ENCODE measurements around the gene ASB10.

Gene ASB10

DNA sequence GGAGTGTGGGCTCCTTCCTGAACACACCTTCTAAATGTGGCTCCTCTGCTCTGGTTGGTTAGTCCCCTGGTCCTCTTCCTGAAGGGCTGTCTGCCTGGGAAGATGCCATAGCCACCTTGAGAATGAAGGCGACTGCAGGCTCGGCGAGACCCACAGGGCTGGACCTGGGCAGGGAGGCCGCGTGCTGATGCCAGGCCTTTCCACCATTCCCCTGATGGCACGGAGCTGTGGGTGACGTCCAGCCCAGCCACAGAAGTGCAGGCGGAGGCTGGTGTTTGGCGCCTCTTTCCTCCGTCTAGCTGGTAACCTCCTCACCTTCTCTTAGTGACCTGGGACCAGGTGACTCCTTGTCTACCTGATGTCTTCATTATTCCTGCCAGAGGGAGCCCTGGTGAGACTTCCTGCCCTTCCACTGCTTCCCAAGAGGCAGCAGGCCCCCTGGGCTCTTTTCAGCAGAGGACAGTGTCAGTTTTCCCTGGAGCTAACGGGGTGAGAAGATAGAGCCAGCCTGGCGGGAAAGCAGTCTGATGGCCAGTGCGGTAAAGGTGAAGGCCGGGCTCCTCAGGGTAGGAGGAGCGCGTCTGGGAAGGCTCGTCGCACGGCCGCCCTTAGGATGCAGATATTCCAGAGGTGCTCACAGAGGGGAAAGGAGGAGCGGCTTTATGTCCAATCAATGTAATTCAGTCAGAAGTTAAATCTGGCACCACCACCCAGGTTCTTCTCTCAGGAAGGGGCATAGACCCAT, 54.4 kb downstream of the ASB10 start:
- H3K4me3 ChIP-seq (ENCODE audit: low read depth, low read length): no peak overlapping the region
- TF ChIP-seq, protein P1, sequence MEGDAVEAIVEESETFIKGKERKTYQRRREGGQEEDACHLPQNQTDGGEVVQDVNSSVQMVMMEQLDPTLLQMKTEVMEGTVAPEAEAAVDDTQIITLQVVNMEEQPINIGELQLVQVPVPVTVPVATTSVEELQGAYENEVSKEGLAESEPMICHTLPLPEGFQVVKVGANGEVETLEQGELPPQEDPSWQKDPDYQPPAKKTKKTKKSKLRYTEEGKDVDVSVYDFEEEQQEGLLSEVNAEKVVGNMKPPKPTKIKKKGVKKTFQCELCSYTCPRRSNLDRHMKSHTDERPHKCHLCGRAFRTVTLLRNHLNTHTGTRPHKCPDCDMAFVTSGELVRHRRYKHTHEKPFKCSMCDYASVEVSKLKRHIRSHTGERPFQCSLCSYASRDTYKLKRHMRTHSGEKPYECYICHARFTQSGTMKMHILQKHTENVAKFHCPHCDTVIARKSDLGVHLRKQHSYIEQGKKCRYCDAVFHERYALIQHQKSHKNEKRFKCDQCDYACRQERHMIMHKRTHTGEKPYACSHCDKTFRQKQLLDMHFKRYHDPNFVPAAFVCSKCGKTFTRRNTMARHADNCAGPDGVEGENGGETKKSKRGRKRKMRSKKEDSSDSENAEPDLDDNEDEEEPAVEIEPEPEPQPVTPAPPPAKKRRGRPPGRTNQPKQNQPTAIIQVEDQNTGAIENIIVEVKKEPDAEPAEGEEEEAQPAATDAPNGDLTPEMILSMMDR (IDR thresholded peaks at IDR 0.05; ENCODE audit: borderline replicate concordance, insufficient read depth, low read depth, low read length): no peak

DNA sequence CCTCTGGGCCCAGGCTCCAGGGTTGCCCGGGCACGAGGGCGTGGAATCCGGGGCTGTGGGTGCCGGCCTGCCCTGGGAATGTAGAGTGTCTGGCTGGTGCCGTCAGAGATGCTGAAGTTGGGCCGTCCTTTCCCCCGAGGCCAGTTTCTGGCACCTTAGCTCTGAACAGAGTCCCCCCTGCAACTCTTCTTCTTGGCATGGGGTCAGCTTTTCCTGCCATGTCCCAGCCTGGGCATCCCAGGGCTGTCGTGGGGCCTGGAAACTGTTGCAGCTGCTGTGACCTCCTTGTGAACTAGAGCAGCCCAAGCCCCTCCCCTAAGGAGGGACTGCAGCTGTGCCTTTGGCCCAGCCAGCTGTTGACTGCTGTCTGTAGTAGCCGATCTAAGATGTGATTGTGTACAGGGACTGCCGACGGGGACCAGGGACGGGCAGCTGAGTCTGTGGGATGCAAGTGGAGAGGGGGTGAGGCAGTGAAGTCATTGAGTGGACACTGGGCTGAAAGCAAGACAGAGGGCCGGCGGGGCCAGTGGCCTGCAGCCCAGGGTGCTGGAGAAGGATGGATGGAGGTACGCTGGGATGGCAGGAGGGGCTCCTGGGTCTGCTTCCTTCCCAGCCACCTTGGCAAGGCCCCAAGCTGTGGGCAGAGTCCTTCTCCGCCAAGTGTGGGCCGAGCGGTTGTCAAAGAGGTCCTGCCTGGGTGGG, 55.3 kb downstream of the ASB10 start:
- H3K4me3 ChIP-seq (ENCODE audit: low read depth, low read length): no peak overlapping the region
- TF ChIP-seq, protein P1 (IDR thresholded peaks at IDR 0.05; ENCODE audit: borderline replicate concordance, insufficient read depth, low read depth, low read length): no peak

DNA sequence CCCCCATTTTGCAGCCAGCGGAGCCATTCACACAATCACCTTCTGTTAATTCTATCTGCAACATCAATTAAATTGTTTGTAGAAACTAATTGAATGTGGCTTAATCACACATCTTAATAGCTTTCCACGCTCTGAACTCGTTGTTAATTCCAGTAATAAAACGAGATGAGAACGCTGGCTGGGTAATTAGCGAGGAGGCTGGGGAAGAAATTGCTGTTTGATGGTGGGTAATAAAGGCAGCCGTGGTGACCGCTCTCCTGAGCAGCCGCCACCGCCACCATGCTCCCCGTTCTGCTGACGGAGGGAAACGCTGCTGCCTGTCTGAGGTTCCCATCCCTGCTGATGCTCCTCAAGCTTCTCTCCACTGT, 55.8 kb downstream of the ASB10 start:
- no peak overlapping the region for H3K4me3 ChIP-seq (ENCODE audit: low read depth, low read length)
- TF ChIP-seq, protein P1 (IDR thresholded peaks at IDR 0.05; ENCODE audit: borderline replicate concordance, insufficient read depth, low read depth, low read length): no peak

DNA sequence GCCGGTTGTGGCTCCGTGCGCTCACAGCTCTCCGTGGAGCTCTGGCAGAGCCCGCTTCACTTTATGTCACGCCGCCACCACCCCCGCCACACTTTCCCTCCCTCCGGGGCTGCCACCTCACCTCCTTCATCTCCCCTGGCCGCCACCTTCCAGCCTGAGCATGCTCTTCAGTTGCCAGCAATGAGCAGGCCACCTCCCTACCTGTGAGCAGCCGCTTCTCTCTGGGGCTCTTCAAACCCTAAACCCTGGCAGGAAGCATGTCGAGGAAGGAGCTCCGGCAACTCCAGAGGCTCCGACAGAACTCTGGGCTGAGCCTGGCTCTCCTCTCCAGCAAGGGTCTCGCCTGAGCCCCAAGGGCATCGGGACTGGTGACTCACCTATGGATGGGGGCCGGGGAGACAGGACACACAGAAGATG, 56.3 kb downstream of the ASB10 start:
- TF ChIP-seq, protein P1 (IDR thresholded peaks at IDR 0.05; ENCODE audit: borderline replicate concordance, insufficient read depth, low read depth, low read length): no peak

GRCh38 chr7:151129960-151130591, 57.0 kb downstream of the ASB10 start:
- TF ChIP-seq, protein P1 (IDR thresholded peaks at IDR 0.05; ENCODE audit: borderline replicate concordance, insufficient read depth, low read depth, low read length): no peak

More for the DNA sequence above, 56.3 kb downstream of the ASB10 start:
- H3K4me3 ChIP-seq (ENCODE audit: low read depth, low read length): no peak overlapping the region

DNA sequence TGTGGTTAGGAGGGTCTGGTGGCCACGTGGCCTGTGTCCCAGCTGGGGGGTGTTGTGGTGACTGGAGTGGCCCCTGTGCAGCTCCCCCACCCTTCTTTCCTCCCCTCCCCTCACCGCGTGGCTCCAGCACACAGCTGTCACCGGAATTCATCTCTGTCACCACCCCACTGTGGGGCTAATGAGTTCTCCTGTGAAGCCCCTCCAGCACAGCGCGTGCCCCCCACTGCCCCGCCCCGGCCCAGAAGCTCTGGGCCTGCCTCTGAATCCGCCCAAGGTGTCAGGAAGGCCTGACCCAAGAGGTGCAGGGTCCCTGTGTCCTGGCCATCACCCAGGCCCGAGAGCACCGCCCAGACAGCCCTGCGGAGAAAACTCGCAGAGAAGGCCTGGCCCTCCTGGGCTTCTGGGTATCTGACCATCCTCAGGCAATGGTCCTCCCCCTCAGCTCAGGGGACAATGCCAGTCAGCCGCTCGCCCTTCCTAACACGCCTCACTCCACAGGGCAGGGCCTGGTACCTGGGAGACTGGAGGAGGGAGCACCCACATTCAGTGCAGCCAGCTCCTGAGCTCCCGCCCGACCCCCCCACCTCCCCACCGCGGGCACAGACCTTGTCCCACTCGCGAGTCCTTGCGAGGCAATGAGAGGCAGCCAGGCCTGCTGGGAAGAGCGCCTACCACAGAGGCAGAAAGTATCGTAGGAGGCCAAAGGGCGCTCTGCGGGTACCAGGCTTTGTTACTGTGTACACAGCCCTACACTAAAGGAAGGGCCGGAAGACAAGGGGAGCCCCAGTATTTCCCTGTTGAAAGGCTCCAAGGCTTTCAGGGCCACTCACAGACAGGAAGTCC, 57.7 kb downstream of the ASB10 start:
- TF ChIP-seq, protein P1 (IDR thresholded peaks at IDR 0.05; ENCODE audit: borderline replicate concordance, insufficient read depth, low read depth, low read length): no peak
- no peak overlapping the region for H3K4me3 ChIP-seq (ENCODE audit: low read depth, low read length)

More at GRCh38 chr7:151129960-151130591, 57.0 kb downstream of the ASB10 start:
- no peak overlapping the region for H3K4me3 ChIP-seq (ENCODE audit: low read depth, low read length)

Measured in GM12875 (cell line).